ENCODE measurements around the gene HSD3B7.

HSD3B7 gene

DNA sequence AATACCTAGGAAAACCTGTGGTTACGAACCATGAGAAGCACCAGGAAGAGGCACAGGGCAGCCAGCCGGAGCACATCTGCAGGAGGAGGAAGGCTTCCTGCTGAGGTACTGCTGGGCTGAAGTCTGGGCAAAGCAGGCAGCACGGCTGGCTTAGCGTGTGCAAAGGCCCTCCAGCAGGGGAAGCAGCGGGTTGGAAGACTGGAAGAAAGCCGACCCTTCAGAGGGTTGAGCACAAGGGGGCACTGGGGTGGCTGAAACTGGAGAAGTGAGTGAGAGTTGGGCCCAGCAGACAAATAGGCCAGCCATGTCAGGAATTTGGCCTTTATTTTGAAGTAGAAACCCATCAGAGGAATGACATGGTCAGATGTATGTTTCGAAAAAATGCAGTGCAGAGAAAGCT lies 12.1 kb upstream of the HSD3B7 start:
- TF ChIP-seq, protein P1, sequence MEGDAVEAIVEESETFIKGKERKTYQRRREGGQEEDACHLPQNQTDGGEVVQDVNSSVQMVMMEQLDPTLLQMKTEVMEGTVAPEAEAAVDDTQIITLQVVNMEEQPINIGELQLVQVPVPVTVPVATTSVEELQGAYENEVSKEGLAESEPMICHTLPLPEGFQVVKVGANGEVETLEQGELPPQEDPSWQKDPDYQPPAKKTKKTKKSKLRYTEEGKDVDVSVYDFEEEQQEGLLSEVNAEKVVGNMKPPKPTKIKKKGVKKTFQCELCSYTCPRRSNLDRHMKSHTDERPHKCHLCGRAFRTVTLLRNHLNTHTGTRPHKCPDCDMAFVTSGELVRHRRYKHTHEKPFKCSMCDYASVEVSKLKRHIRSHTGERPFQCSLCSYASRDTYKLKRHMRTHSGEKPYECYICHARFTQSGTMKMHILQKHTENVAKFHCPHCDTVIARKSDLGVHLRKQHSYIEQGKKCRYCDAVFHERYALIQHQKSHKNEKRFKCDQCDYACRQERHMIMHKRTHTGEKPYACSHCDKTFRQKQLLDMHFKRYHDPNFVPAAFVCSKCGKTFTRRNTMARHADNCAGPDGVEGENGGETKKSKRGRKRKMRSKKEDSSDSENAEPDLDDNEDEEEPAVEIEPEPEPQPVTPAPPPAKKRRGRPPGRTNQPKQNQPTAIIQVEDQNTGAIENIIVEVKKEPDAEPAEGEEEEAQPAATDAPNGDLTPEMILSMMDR (IDR thresholded peaks at IDR 0.05; ENCODE audit: low read depth, low read length): peak; percentile 38
- DNase-seq (ENCODE audit: low read depth, low spot score): peak; percentile 32
- no peak overlapping the region for H3K4me3 ChIP-seq (ENCODE audit: low read depth, low read length)
- in situ Hi-C loops (cut with HindIII; ENCODE audit: low sequenced_read_pairs): no loop called here

DNA sequence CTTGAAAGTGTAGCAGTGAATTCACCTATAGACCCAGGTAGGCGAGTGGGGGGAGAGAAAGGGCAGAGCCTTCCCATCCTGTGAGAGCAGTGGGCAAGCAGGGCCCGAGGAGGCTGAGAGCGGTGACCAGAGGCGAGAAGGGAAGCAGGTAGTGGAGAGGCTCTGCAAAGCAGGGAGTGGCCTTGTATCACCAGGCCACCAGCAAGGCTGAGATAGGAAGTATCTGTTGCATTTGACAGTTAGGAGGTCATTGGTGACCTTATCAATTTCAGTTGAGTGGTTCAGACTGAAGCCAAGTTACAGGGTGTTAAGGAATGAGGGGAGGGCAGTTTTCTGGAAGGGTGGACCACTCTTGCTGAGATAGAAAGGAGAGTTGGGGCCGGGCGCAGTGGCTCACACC lies 10.7 kb upstream of the HSD3B7 start:
- TF ChIP-seq, protein P1 (IDR thresholded peaks at IDR 0.05; ENCODE audit: low read depth, low read length): no peak
- in situ Hi-C loops (cut with HindIII; ENCODE audit: low sequenced_read_pairs): no loop called here
- no peak for DNase-seq (ENCODE audit: low read depth, low spot score)
- no peak overlapping the region for H3K4me3 ChIP-seq (ENCODE audit: low read depth, low read length)

DNA sequence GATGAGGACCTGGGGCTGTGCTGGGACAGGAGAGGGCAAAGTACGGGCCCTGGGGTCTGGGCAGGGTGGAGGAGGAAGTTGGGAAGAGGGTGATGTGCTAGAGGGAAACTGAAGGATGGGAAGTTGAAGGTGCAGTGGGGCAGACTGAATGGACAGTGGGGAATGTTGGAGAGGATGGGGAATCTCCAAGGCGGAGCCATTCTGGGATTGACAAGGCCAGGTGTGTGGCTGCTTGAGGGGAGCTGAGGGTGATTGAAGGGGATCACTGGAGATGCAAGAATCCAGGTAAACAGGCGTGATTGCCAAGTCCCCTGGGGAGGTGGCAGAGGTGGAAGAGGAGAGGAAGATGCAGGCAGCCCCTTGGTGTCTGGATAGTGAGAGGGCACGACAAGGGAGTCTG lies 8.5 kb upstream of the HSD3B7 start:
- TF ChIP-seq, protein P1 (IDR thresholded peaks at IDR 0.05; ENCODE audit: low read depth, low read length): no peak
- no peak for DNase-seq (ENCODE audit: low read depth, low spot score)
- in situ Hi-C loops (cut with HindIII; ENCODE audit: low sequenced_read_pairs): no loop called here
- no peak overlapping the region for H3K4me3 ChIP-seq (ENCODE audit: low read depth, low read length)

DNA sequence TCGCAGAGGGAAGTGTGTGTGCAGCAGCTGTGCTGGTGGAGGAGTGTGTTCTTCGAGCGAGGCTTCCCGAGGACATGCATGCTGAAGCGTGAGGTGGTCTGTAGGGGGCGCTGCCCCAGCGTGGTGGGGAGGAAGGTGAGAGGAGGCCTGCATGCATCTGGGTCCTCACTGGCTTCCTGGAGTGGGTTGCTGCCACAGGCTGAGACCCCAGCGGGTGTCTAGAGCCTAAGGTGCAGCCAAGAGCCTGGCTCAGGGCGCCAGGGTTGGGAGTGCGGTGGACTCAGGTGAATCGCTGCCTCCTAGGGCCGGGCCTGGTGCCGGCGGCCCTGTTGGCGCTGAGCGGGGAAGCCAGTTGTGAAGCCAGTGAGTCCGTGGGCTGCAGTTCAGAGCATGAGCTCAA lies 7.5 kb upstream of the HSD3B7 start:
- TF ChIP-seq, protein P1 (IDR thresholded peaks at IDR 0.05; ENCODE audit: low read depth, low read length): peak; percentile 39
- DNase-seq (ENCODE audit: low read depth, low spot score): no peak
- in situ Hi-C loops (cut with HindIII; ENCODE audit: low sequenced_read_pairs): no loop called here
- H3K4me3 ChIP-seq (ENCODE audit: low read depth, low read length): no peak overlapping the region

DNA sequence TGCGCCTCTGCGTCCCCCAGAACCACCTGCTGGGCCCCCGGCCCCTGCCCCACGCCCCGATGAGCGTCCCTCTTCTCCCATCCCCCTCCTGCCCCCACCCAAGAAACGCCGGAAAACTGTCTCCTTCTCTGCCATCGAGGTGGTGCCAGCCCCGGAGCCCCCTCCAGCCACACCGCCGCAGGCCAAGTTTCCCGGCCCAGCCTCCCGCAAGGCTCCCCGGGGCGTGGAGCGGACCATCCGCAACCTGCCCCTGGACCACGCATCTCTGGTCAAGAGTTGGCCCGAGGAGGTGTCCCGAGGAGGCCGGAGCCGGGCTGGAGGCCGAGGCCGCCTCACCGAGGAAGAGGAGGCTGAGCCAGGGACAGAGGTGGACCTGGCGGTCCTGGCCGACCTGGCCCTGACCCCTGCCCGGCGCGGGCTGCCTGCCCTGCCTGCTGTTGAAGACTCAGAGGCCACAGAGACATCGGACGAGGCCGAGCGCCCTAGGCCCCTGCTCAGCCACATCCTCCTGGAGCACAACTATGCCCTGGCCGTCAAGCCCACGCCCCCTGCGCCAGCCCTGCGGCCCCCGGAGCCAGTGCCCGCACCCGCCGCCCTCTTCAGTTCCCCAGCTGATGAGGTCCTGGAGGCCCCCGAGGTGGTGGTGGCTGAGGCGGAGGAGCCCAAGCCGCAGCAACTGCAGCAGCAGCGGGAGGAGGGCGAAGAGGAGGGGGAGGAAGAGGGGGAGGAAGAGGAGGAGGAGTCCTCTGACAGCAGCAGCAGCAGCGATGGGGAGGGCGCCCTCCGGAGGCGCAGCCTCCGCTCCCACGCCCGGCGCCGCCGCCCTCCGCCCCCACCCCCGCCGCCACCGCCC lies 5.6 kb upstream of the HSD3B7 start:
- no peak for DNase-seq (ENCODE audit: low read depth, low spot score)
- in situ Hi-C loops (cut with HindIII; ENCODE audit: low sequenced_read_pairs): no loop called here
- no peak overlapping the region for H3K4me3 ChIP-seq (ENCODE audit: low read depth, low read length)
- TF ChIP-seq, protein P1 (IDR thresholded peaks at IDR 0.05; ENCODE audit: low read depth, low read length): no peak

DNA sequence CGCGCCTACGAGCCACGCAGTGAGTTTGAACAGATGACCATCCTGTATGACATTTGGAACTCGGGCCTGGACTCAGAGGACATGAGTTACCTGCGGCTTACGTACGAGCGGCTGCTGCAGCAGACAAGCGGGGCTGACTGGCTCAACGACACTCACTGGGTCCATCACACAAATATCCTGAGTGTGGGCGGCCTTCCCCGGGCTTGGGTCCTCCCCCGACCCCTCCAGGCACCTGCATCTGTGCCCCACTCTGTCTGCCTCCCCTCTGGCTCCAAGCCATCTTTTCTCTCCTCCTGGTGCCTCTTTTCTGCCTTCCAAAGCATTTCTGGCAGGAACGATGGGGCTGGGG lies 5.0 kb upstream of the HSD3B7 start:
- DNase-seq (ENCODE audit: low read depth, low spot score): no peak
- in situ Hi-C loops (cut with HindIII; ENCODE audit: low sequenced_read_pairs): no loop called here
- H3K4me3 ChIP-seq (ENCODE audit: low read depth, low read length): no peak overlapping the region
- TF ChIP-seq, protein P1 (IDR thresholded peaks at IDR 0.05; ENCODE audit: low read depth, low read length): no peak

Measured in astrocyte of the spinal cord (primary cell).